GM12891 (cell line): ENCODE results near the gene SLC1A6. TPM values are rescaled to one million over a fixed set of nuclear protein-coding genes. Genes with fewer than 3 reads are reported as not detected.
"Not testable (repeated sequence)": the region's sequence is repeated elsewhere in the genome, so short reads cannot be mapped to it uniquely, and the experiment has no call there.

Source experiments
- DNase-seq: peaks from one replicate; pipeline ENCODE4 v3.0.0; 2011; ENCODE audit warnings: low spot score; ENCODE audit not compliant: insufficient read length
- FAIRE-seq: peaks from 2 replicates; lab custom pipeline; 2011; peaks lifted over from hg19 to GRCh38; lab: Jason Lieb, UNC
- PAX5 ChIP-seq: IDR thresholded peaks from 2 replicates; pipeline ENCODE4 v1.6.1; 2011; ENCODE audit warnings: low read length, moderate library complexity, mild to moderate bottlenecking; ENCODE audit not compliant: insufficient read depth, severe bottlenecking
- POLR2A ChIP-seq: IDR thresholded peaks from 2 replicates; pipeline ENCODE4 v1.6.1; 2011; ENCODE audit warnings: low read depth, low read length, control low read depth
- POLR2AphosphoS5 ChIP-seq: IDR thresholded peaks from 2 replicates; pipeline ENCODE4 v1.6.1; 2011; ENCODE audit warnings: low read depth, low read length, control low read depth
- POU2F2 ChIP-seq: IDR thresholded peaks from 2 replicates; pipeline ENCODE4 v1.6.1; 2011; ENCODE audit warnings: low read depth, mild to moderate bottlenecking, control low read depth, low read length, moderate library complexity
- SPI1 ChIP-seq: IDR thresholded peaks from 2 replicates; pipeline ENCODE4 v1.6.1; 2011; ENCODE audit warnings: low read depth, low read length, control low read depth
- TAF1 ChIP-seq: IDR thresholded peaks from 2 replicates; pipeline ENCODE4 v1.6.1; 2011; ENCODE audit warnings: low read depth, low read length, control low read depth
- polyA plus RNA-seq: library from polyadenylated mRNA; unstranded; fragments of >200 nt; gene quantifications from one replicate; pipeline ENCODE4 v1.2.1, GENCODE V29; 2012; ENCODE audit warnings: low read depth, missing spikeins, inconsistent platforms; ENCODE audit not compliant: missing spikeins

The SLC1A6 gene
- polyA plus RNA-seq, result not detected

- DNase-seq (no peak), FAIRE-seq (no peak)
- TF ChIP-seq POU2F2 (no peak), TAF1 (no peak), PAX5 (no peak), POLR2A (no peak), POLR2AphosphoS5 (no peak), SPI1 (no peak)
These were observed at the start of gene SLC1A6 for GRCh38 chr19:14979476-14980255. TSS of gene SLC1A6 (minus strand) at chr19:14979864. CDS start at chr19:14972910, 6,954 bp downstream.

- TF ChIP-seq POLR2A (no peak), TAF1 (no peak), POU2F2 (no peak), SPI1 (no peak), PAX5 (no peak)
- FAIRE-seq (no peak), DNase-seq (no peak)
These were observed 48.8 kb upstream of the SLC1A6 start for GRCh38 chr19:15028490-15028889.

GRCh38 chr19:15025217-15025616 lies 45.6 kb upstream of the SLC1A6 start:
- FAIRE-seq, result no peak
- TF ChIP-seq POLR2AphosphoS5, result no peak
- no peak for TF ChIP-seq PAX5
- TF ChIP-seq POLR2A, result no peak
- TF ChIP-seq SPI1, result no peak
- TF ChIP-seq POU2F2, result no peak
- TF ChIP-seq TAF1, result no peak

GRCh38 chr19:15022752-15023151 lies 43.1 kb upstream of the SLC1A6 start:
- TF ChIP-seq POLR2AphosphoS5 (no peak), POLR2A (no peak)
- no peak for FAIRE-seq
- DNase-seq, result no peak

More at GRCh38 chr19:15025217-15025616, 45.6 kb upstream of the SLC1A6 start:
- no peak for DNase-seq

- no peak for TF ChIP-seq PAX5
- no peak for TF ChIP-seq TAF1
- TF ChIP-seq POLR2AphosphoS5, result no peak
- no peak for TF ChIP-seq POLR2A
- no peak for TF ChIP-seq SPI1
- no peak for TF ChIP-seq POU2F2
- FAIRE-seq (no peak), DNase-seq (no peak)
These were observed 41.8 kb upstream of the SLC1A6 start for GRCh38 chr19:15021286-15022007.

GRCh38 chr19:15018836-15019235 lies 39.2 kb upstream of the SLC1A6 start:
- FAIRE-seq, DNase-seq: not testable (repeated sequence)

GRCh38 chr19:15015946-15016542 lies 36.4 kb upstream of the SLC1A6 start:
- no peak for FAIRE-seq
- TF ChIP-seq SPI1 (no peak), POLR2A (no peak), POU2F2 (no peak), POLR2AphosphoS5 (no peak), TAF1 (no peak), PAX5 (no peak)
- DNase-seq, result no peak

GRCh38 chr19:15014579-15014978 lies 34.9 kb upstream of the SLC1A6 start:
- DNase-seq, result no peak
- TF ChIP-seq TAF1 (no peak), POLR2AphosphoS5 (no peak), POU2F2 (no peak), POLR2A (no peak), SPI1 (no peak), PAX5 (no peak)
- FAIRE-seq, result no peak

GRCh38 chr19:15010501-15011300 lies 31.0 kb upstream of the SLC1A6 start:
- TF ChIP-seq TAF1 (no peak), PAX5 (no peak), POLR2A (no peak), SPI1 (no peak), POU2F2 (no peak), POLR2AphosphoS5 (no peak)
- FAIRE-seq (no peak), DNase-seq (no peak)
